Measurements from ENCODE around the gene KLHL40. TPM values are rescaled to one million over a fixed set of nuclear protein-coding genes. Genes with fewer than 3 reads are reported as not detected.
A peak's percentile ranks its signal among the peaks of the same experiment; 100 is the strongest.

Gene KLHL40
- total RNA-seq, 1 experiment from 2014 or later, result not detected

DNA sequence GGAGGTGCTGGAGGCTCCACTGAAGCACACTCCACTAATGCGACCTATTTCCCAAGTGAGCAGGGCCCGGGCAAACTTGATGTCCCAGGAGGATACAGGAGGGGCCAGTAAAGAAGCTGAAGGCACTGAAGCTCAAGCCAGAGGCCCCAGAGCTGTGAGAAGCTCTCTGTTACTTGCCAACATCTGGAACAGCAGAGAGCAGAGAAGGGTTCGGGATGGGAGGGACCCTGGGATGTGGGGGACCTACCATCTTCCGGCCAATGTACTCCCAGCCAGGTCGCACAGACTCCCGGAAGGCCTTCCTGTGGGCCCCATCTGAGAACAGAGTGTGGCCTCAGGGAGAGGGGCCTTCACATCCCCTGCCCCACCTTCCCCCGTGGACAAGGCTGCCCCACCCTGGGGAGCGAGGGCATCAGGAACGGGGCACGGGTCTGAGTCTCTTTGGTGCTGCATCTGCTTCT, 14.2 kb downstream of the KLHL40 start:
- Histone ChIP-seq H3K9me3 (ENCODE audit: control insufficient read depth, insufficient read depth, low read depth, low read length) (no peaks in the 10 kb centered on the region), H3K4me1 (ENCODE audit: control insufficient read depth, insufficient read depth, low read length) (no peaks in the 10 kb centered on the region), H3K4me3 (ENCODE audit: low read depth in 2 of 2, low read length in 2 of 2) (no peak overlapping the region), H3K27ac (ENCODE audit: low read length) (no peak overlapping the region), H3K27me3 (ENCODE audit: control insufficient read depth, insufficient read depth, low read length) (no peaks in the 10 kb centered on the region), H3K36me3 (ENCODE audit: control insufficient read depth, insufficient read depth, low read length) (no peaks in the 10 kb centered on the region)
- intact Hi-C loops (cut with micrococcal nuclease; ENCODE audit: unreplicated experiment), result no loop called here
- in situ Hi-C loops (cut with HindIII; ENCODE audit: low pct_unique_long_range_greater_than_20kb, low sequenced_read_pairs), result no loop called here
- ATAC-seq (peak; percentile 41; the same call in 1 of the 2 replicates), DNase-seq (ENCODE audit: low read depth, low spot score) (no peak)
- no TSS peak for BruUV-seq (replicated peaks)
- TF ChIP-seq POLR2AphosphoS5 (IDR thresholded peaks at IDR 0.05; ENCODE audit: low read depth, low read length), result no peak
- no peak for TF ChIP-seq TCF7L2 (IDR thresholded peaks at IDR 0.05; ENCODE audit: low read depth, low read length)
- no peak for TF ChIP-seq SIN3A (IDR thresholded peaks at IDR 0.05; ENCODE audit: borderline replicate concordance, insufficient read depth, low read depth, low read length)
- no peak for TF ChIP-seq REST (IDR thresholded peaks at IDR 0.05; ENCODE audit: insufficient read depth in 1 of 2, low read depth in 2 of 2, low read length in 1 of 2)
- TF ChIP-seq, protein P1, sequence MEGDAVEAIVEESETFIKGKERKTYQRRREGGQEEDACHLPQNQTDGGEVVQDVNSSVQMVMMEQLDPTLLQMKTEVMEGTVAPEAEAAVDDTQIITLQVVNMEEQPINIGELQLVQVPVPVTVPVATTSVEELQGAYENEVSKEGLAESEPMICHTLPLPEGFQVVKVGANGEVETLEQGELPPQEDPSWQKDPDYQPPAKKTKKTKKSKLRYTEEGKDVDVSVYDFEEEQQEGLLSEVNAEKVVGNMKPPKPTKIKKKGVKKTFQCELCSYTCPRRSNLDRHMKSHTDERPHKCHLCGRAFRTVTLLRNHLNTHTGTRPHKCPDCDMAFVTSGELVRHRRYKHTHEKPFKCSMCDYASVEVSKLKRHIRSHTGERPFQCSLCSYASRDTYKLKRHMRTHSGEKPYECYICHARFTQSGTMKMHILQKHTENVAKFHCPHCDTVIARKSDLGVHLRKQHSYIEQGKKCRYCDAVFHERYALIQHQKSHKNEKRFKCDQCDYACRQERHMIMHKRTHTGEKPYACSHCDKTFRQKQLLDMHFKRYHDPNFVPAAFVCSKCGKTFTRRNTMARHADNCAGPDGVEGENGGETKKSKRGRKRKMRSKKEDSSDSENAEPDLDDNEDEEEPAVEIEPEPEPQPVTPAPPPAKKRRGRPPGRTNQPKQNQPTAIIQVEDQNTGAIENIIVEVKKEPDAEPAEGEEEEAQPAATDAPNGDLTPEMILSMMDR (IDR thresholded peaks at IDR 0.05), result no peak
- ChIA-PET CTCF (no interaction called here), POLR2A (no interaction called here)

- POLR2A ChIA-PET, result no interaction called here
- Histone ChIP-seq H3K9me3 (ENCODE audit: control insufficient read depth, insufficient read depth, low read depth, low read length) (no peaks in the 10 kb centered on the region), H3K36me3 (ENCODE audit: control insufficient read depth, insufficient read depth, low read length) (no peaks in the 10 kb centered on the region), H3K27me3 (ENCODE audit: control insufficient read depth, insufficient read depth, low read length) (no peaks in the 10 kb centered on the region), H3K27ac (ENCODE audit: low read length) (no peak overlapping the region), H3K4me3 (ENCODE audit: low read depth in 2 of 2, low read length in 2 of 2) (no peak overlapping the region), H3K4me1 (ENCODE audit: control insufficient read depth, insufficient read depth, low read length) (no peaks in the 10 kb centered on the region)
- intact Hi-C loops (cut with micrococcal nuclease; ENCODE audit: unreplicated experiment), result no loop called here
- CTCF ChIA-PET, result no interaction called here
- ATAC-seq, result no peak
- no TSS peak for BruUV-seq (replicated peaks)
- no peak for DNase-seq (ENCODE audit: low read depth, low spot score)
- TF ChIP-seq TCF7L2 (IDR thresholded peaks at IDR 0.05; ENCODE audit: low read depth, low read length) (no peak), POLR2AphosphoS5 (IDR thresholded peaks at IDR 0.05; ENCODE audit: low read depth, low read length) (no peak), REST (IDR thresholded peaks at IDR 0.05; ENCODE audit: insufficient read depth in 1 of 2, low read depth in 2 of 2, low read length in 1 of 2) (no peak), SIN3A (IDR thresholded peaks at IDR 0.05; ENCODE audit: borderline replicate concordance, insufficient read depth, low read depth, low read length) (no peak)
- TF ChIP-seq, protein P1 (IDR thresholded peaks at IDR 0.05), result no peak
- in situ Hi-C loops (cut with HindIII; ENCODE audit: low pct_unique_long_range_greater_than_20kb, low sequenced_read_pairs), result no loop called here
Observed at GRCh38 chr3:42700366-42701288, 15.3 kb downstream of the KLHL40 start.

Data from Panc1 (cell line).